Measurements from ENCODE around the gene ZFAND3.

The ZFAND3 gene

DNA sequence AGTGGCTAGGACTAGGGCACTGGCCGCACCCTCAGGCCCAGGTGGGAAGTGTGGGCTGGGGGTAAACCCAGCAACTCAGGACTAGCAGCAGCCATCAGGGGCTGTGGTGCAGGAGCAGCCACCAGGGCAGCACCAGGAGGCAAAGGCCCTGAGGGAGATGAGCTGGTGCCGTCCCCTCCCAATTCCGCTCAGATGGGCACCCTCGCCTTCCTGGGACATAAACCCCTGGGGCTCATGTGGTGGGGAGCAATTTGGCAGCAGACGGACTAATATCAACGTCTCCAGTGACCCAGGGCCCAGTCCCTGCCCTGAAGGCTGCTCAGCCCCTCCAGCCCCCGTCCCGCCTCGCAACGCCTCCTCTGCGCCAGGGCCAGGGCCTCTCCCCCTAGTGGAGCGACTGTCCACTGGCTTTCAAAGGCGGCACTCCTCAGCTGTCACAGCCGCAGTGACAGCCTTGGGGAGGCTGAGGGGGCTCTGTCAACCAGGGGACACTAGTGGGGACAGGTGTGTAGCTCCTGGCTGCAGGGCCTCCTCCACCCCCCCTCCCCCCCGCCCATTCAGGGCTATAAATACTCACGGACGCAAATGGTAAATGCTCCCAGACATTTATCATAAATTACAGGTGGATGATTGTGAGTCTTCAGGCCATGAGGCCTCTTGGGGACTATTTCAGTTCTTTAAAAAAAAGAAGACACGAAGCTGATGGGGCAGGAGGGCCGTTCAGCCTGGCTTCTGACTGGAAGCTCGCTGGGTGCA, 349.9 kb downstream of the ZFAND3 start:
- no peak for DNase-seq (ENCODE audit: low read depth in 3 of 3)

DNA sequence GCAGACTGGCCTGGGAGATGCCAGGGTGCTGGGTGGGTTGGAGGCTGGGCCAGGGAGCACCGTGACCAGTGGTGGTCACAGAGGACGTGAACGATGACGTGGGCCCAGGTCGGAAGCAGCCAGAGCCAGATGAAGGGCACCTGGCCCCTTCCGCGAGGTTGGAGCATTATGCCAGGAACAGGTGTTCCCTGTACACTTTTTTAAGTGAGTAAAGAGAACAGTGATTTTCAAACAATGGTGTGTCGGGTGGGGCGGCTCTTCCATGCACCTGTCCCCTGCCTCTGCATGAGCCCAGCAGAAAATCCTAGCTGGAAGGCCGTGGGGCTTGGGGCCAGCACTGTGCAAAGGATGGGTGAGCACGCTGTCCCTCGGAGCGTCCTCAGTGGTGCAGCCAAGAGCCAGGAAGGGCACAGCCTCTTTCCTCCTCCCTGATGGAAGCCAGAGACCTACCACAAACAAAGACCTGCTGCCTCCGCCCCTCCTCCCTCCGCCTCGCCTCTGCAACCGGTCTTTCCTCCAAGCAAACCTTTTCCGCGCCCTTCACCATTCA, 350.5 kb downstream of the ZFAND3 start:
- no peak for DNase-seq (ENCODE audit: low read depth in 3 of 3)

- DNase-seq (ENCODE audit: low read depth in 3 of 3) = no peak
Measured at GRCh38 chr6:38170666-38171355, 351.3 kb downstream of the ZFAND3 start.

DNA sequence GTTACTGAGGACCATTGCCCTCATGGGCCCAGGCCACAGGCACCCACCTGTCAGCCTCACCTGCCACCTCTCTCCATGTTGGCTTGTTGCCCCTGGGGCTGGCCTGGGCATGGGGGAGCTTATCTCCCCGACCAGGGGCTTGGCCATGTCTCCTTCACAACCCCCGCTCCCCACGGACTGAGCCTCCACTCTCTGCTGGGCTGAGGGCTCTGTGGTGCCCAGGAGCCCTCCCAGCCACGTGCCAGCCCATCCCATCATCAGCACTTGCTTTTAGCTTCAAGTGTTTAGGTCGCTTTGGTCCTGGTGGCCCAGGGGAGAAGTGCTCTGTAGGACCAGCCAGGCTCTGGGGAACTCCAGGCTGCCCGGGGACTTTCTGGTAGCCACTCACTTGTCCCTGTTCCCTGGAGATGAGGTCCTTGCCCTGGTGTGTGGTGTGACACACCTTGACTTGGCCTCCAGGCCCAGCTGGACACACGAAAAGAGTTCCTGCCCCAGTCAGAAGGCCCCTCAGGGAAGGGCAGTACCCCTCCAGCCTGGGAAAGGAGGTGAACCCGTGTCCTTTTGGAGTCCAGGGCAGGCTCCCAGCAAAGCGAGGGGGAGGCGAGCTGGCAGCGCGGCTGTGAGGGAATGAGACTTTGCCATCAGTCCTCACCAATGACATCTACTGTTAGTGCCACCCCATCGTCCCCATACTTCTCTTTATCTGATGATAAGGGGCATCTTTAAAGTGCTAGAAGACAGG, 352.6 kb downstream of the ZFAND3 start:
- DNase-seq (ENCODE audit: low read depth in 3 of 3) = no peak

GRCh38 chr6:38172739-38173410, 353.3 kb downstream of the ZFAND3 start:
- DNase-seq (ENCODE audit: low read depth in 3 of 3) = no peak

DNA sequence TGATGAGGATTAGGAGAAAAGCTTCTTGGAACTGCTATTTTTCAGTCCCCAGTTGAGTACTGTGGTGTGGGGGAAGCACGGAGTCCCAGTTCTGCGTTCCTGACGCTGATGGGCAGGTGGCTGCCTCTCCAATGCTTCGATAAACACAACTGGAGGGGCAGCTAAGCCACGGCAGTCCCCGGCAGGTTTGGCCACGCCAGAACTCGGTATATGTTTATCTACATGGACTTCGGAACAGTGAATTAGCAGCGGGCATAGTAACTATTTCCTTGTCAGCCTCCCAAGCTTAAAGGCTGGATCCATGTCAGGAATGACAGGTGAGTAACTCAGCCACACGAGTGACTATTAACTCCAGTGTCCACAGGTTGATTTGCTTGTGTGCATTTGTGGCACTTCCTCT, 354.4 kb downstream of the ZFAND3 start:
- no peak for DNase-seq (ENCODE audit: low read depth in 3 of 3)

DNA sequence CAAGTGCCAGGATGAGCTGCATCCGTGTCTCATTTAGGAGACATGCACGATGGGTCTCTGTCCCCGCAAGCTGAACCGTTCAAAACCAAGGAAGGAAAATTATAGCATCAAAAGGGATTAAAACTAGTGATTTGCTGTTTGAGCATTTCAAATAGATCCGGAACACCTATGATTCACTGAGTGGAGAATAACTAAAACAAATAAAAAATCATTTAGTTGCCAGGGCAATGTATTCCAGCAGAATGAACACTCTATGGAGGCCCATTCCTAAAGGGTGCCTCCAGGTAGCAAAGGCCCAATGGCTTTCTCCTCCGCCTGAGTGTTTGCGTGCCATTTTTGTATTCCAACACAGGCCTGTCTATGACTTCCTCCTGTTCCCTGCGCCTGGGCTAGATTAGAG, 354.8 kb downstream of the ZFAND3 start:
- no peak for DNase-seq (ENCODE audit: low read depth in 3 of 3)

DNA sequence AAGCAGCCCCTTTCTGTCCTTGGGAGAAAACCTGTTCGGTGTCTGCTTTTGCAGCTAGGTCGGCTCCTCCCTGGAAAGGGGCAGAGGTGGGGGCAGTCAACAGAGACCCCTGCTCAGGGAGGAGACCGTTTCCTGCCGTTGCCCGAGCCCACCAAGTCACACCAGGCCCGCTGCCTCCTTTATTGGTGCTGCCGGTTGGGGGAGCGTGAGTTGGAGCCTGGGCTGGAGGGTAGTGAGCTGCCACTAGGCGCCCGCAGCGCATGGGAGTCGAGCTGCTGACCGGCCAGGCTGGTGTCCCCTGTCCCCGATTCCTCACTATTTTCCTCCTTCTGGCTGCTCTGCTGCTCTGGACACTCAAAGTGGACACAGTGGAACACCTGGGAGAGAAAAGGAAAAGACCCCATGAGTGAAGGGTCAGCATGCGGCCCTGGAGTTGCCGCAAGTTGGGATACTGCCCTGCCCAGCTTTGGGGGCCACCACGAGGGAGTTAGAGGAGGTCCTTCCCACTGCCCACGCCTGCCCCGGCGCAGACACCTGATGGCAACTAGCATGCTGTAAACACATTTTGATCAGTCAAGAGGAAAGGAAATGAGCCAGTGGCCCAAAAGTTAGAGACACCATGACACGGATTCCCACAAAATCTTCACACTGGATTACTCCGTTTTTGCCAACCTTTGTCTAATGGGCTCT, 355.4 kb downstream of the ZFAND3 start:
- DNase-seq (ENCODE audit: low read depth in 3 of 3) = no peak

DNA sequence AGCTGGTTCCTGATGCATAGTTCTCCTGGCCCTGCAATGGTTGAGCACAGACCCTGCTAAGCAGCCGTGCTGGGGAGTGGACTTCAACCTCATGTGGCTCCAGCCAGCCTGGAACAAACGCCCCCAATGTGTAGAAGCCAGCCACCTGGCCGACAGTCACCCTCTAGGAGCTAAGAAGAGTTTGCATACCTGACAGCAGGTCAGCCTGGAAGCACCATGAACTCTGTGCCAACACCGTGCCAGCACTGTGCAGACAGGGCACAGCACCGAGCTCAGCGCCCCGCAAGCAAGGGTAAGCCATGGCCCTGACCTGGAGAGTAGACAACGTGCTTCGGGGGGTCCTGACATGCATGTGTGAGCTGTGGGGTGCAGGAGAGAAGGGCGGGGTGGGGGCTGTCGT, 356.3 kb downstream of the ZFAND3 start:
- no peak for DNase-seq (ENCODE audit: low read depth in 3 of 3)

GRCh38 chr6:38176797-38177751, 357.5 kb downstream of the ZFAND3 start:
- DNase-seq (ENCODE audit: low read depth in 3 of 3) = no peak

- DNase-seq (ENCODE audit: low read depth in 3 of 3) = no peak
Measured at GRCh38 chr6:38177882-38178583, 358.5 kb downstream of the ZFAND3 start.

DNA sequence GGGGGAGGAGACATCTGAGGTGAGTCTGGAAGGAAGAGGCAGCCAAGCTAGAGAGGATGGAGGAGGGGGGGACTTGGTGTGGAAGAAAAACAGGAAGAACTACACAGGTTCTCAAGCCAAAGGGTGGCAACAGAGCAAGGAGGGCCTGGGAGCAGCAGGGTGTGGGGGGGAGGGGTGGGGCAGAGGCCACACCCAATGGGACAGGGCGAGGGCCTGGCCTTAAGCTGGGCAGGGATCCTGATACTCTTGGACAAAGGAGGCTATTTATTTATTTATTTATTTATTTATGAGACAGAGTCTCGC, 359.0 kb downstream of the ZFAND3 start:
- DNase-seq (ENCODE audit: low read depth in 3 of 3) = no peak

GRCh38 chr6:38179300-38179699, 359.8 kb downstream of the ZFAND3 start:
- DNase-seq (ENCODE audit: low read depth in 3 of 3) = no peak

DNA sequence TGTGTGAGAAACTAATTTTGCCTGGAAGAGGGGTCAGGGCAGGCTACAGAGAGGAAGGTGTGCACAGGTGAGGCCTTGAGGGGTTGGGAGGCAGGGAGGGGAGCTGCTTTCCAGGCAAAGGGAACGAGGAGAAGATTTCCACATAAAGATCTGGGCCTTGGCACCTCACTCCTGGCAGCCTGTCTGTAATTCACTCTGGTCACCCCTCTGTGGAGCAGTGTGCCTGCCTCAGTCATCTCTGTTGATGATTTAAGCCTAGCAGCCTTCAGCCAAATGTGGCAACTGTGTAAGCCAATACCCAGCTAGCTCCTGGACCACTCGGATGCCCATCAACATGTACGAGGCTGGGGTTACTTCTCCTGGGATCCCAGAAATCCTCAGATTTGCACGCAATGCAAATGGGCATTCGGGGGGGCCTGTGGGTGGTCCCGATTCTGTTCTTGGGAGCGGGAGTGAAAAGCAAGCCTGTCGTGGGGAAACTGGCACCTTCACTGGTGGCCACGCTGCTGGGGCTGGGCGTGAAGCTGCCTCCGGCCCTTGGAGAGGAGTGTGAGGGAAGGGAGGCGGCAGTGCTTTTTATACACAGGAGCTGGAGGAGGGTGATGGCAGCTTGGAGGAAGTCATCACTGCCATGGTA, 360.4 kb downstream of the ZFAND3 start:
- DNase-seq (ENCODE audit: low read depth in 3 of 3) = no peak

- DNase-seq (ENCODE audit: low read depth in 3 of 3) = no peak
Measured at GRCh38 chr6:38180586-38180985, 361.1 kb downstream of the ZFAND3 start.

DNA sequence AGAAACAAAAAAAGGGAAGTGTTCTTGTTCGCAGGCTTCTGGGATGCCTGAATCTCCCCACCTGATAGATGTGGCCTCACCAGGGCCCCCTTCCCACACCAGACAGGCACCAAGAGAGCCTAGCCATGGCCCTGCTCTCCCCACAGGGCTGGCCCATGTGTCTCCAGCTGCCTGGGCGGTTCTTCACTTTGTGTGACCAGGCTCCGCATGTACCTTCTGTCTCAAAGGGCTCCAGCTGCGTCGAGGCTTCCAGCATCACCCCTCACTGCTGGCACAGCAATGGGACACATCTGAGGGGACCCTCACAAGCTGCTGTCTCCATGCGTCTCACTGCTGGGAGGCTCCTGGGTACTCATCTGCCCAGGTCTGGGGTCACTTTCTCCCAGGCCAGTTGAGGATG, 362.9 kb downstream of the ZFAND3 start:
- no peak for DNase-seq (ENCODE audit: low read depth in 3 of 3)

GRCh38 chr6:38183856-38184584, 364.5 kb downstream of the ZFAND3 start:
- no peak for DNase-seq (ENCODE audit: low read depth in 3 of 3)

GRCh38 chr6:38184585-38185080, 365.1 kb downstream of the ZFAND3 start:
- no peak for DNase-seq (ENCODE audit: low read depth in 3 of 3)
